LNCAP (cell line): Measurements from ENCODE around the gene STAT6.

ENCODE experiments used
- CTCF ChIP-seq: fragments of 450-650 bp; IDR thresholded peaks from 2 replicates; pipeline ENCODE4 v1.5.1; 2017; ENCODE audit warnings: mild to moderate bottlenecking

The STAT6 gene

GRCh38 chr12:57105011-57105753 is 6.0 kb downstream of the STAT6 start:
- TF ChIP-seq CTCF: no peak

- TF ChIP-seq CTCF: no peak
Observed at GRCh38 chr12:57104292-57104910, 6.8 kb downstream of the STAT6 start.

- no peak for TF ChIP-seq CTCF
Observed at GRCh38 chr12:57103856-57104255, 7.3 kb downstream of the STAT6 start.

GRCh38 chr12:57101892-57102695 is 9.1 kb downstream of the STAT6 start:
- TF ChIP-seq CTCF: no peak

- TF ChIP-seq CTCF: no peak
Observed at GRCh38 chr12:57099766-57100165, 11.4 kb downstream of the STAT6 start.

GRCh38 chr12:57099047-57099714 is 12.0 kb downstream of the STAT6 start:
- no peak for TF ChIP-seq CTCF

- no peak for TF ChIP-seq CTCF
Observed at GRCh38 chr12:57098546-57098945, 12.6 kb downstream of the STAT6 start.
